ENCODE results near the gene EVC2. TPM values are rescaled to one million over a fixed set of nuclear protein-coding genes. Genes with fewer than 3 reads are reported as not detected.

EVC2 gene
- total RNA-seq, 5 donors from 2014 or later (not counting 1 experiment from before 2014, with no cell fraction given): 1.1 to 2.9 (median 1.8) TPM

- WGBS (ENCODE audit: insufficient coverage): 57% methylated on average over 1 of the region's 2 CpGs
Measured at GRCh38 chr4:5572114-5572513, 136.2 kb downstream of the EVC2 start.

GRCh38 chr4:5571646-5572045, 136.7 kb downstream of the EVC2 start:
- no peak for ATAC-seq (replicated peaks in 1 of 4)
- Mint-ChIP-seq H3K4me1 (no peaks in the 10 kb centered on the region), H3K27ac (no peak overlapping the region), H3K9me3 (peaks cover 0 to 3% (median 0%) of the 10 kb centered on the region in 3 donors), H3K27me3 (no peaks in the 10 kb centered on the region), H3K4me3 (no peak overlapping the region), H3K36me3 (peaks cover 3% of the 10 kb centered on the region)
- Histone ChIP-seq H3K9me3 (no peaks in the 10 kb centered on the region), H3K27ac (ENCODE audit: low read length) (no peak overlapping the region), H3K36me3 (ENCODE audit: control insufficient read depth in 2 of 2, extremely low read depth in 1 of 2, insufficient read depth in 1 of 2, low read length in 1 of 2) (no peaks in the 10 kb centered on the region), H3K4me1 (ENCODE audit: control insufficient read depth in 1 of 2, extremely low read depth in 1 of 2, insufficient read depth in 2 of 2, low read length in 2 of 2) (no peaks in the 10 kb centered on the region), H3K27me3 (replicated peaks in 1 of 2; ENCODE audit: control insufficient read depth in 2 of 2, extremely low read depth in 1 of 2, insufficient read depth in 2 of 2, low read length in 1 of 2) (peaks cover 0 to 3% of the 10 kb centered on the region in 2 experiments), H3K4me3 (ENCODE audit: control insufficient read depth in 1 of 2, extremely low read depth in 1 of 2, low read length in 1 of 2) (no peak overlapping the region)
- DNase-seq: no peak
- CTCF ChIA-PET: no interaction called here
- POLR2A ChIA-PET: no interaction called here
- 43% methylated on average over 3 of the region's 5 CpGs for WGBS (ENCODE audit: insufficient coverage)

More at GRCh38 chr4:5572114-5572513, 136.2 kb downstream of the EVC2 start:
- H3K4me1 ChIP-seq (ENCODE audit: control insufficient read depth in 1 of 2, extremely low read depth in 1 of 2, insufficient read depth in 2 of 2, low read length in 2 of 2): no peaks in the 10 kb centered on the region
- no peak overlapping the region for H3K27ac Mint-ChIP-seq
- peaks cover 0 to 3% of the 10 kb centered on the region in 2 experiments for H3K27me3 ChIP-seq (replicated peaks in 1 of 2; ENCODE audit: control insufficient read depth in 2 of 2, extremely low read depth in 1 of 2, insufficient read depth in 2 of 2, low read length in 1 of 2)
- CTCF ChIA-PET: no interaction called here
- H3K27ac ChIP-seq (ENCODE audit: low read length): no peak overlapping the region
- no peak overlapping the region for H3K4me3 ChIP-seq (ENCODE audit: control insufficient read depth in 1 of 2, extremely low read depth in 1 of 2, low read length in 1 of 2)
- H3K4me1 Mint-ChIP-seq: no peaks in the 10 kb centered on the region
- H3K9me3 ChIP-seq: no peaks in the 10 kb centered on the region
- POLR2A ChIA-PET: no interaction called here
- ATAC-seq (replicated peaks in 1 of 4) (no peak), DNase-seq (no peak)
- peaks cover 0 to 3% (median 0%) of the 10 kb centered on the region in 3 donors for H3K9me3 Mint-ChIP-seq
- no peaks in the 10 kb centered on the region for H3K36me3 ChIP-seq (ENCODE audit: control insufficient read depth in 2 of 2, extremely low read depth in 1 of 2, insufficient read depth in 1 of 2, low read length in 1 of 2)
- no peak overlapping the region for H3K4me3 Mint-ChIP-seq
- H3K27me3 Mint-ChIP-seq: no peaks in the 10 kb centered on the region
- peaks cover 3% of the 10 kb centered on the region for H3K36me3 Mint-ChIP-seq

- Histone ChIP-seq H3K27me3 (replicated peaks in 1 of 2; ENCODE audit: control insufficient read depth in 2 of 2, extremely low read depth in 1 of 2, insufficient read depth in 2 of 2, low read length in 1 of 2) (peaks cover 0 to 5% of the 10 kb centered on the region in 2 experiments), H3K36me3 (ENCODE audit: control insufficient read depth in 2 of 2, extremely low read depth in 1 of 2, insufficient read depth in 1 of 2, low read length in 1 of 2) (no peaks in the 10 kb centered on the region), H3K4me3 (ENCODE audit: control insufficient read depth in 1 of 2, extremely low read depth in 1 of 2, low read length in 1 of 2) (no peak overlapping the region), H3K4me1 (ENCODE audit: control insufficient read depth in 1 of 2, extremely low read depth in 1 of 2, insufficient read depth in 2 of 2, low read length in 2 of 2) (no peaks in the 10 kb centered on the region), H3K9me3 (no peaks in the 10 kb centered on the region), H3K27ac (ENCODE audit: low read length) (no peak overlapping the region)
- no peaks in the 10 kb centered on the region for H3K4me1 Mint-ChIP-seq
- no peak overlapping the region for H3K27ac Mint-ChIP-seq
- ATAC-seq (replicated peaks in 1 of 4) (no peak), DNase-seq (no peak)
- CTCF ChIA-PET: no interaction called here
- no peak overlapping the region for H3K4me3 Mint-ChIP-seq
- WGBS (ENCODE audit: insufficient coverage): 86% methylated on average over 5 of the region's 5 CpGs
- no peaks in the 10 kb centered on the region for H3K27me3 Mint-ChIP-seq
- H3K9me3 Mint-ChIP-seq: peaks cover 0 to 3% (median 0%) of the 10 kb centered on the region in 3 donors
- POLR2A ChIA-PET: no interaction called here
- H3K36me3 Mint-ChIP-seq: peaks cover 3% of the 10 kb centered on the region
Measured at GRCh38 chr4:5569451-5569850, 138.9 kb downstream of the EVC2 start.

GRCh38 chr4:5568931-5569330, 139.4 kb downstream of the EVC2 start:
- Histone ChIP-seq H3K4me1 (ENCODE audit: control insufficient read depth in 1 of 2, extremely low read depth in 1 of 2, insufficient read depth in 2 of 2, low read length in 2 of 2) (no peaks in the 10 kb centered on the region), H3K9me3 (no peaks in the 10 kb centered on the region), H3K27me3 (replicated peaks in 1 of 2; ENCODE audit: control insufficient read depth in 2 of 2, extremely low read depth in 1 of 2, insufficient read depth in 2 of 2, low read length in 1 of 2) (peaks cover 0 to 5% of the 10 kb centered on the region in 2 experiments), H3K4me3 (ENCODE audit: control insufficient read depth in 1 of 2, extremely low read depth in 1 of 2, low read length in 1 of 2) (no peak overlapping the region), H3K27ac (ENCODE audit: low read length) (no peak overlapping the region), H3K36me3 (ENCODE audit: control insufficient read depth in 2 of 2, extremely low read depth in 1 of 2, insufficient read depth in 1 of 2, low read length in 1 of 2) (no peaks in the 10 kb centered on the region)
- 93% methylated on average over 6 of the region's 6 CpGs for WGBS (ENCODE audit: insufficient coverage)
- DNase-seq (no peak), ATAC-seq (replicated peaks in 1 of 4) (no peak)
- peaks cover 3% of the 10 kb centered on the region for H3K36me3 Mint-ChIP-seq
- no peak overlapping the region for H3K4me3 Mint-ChIP-seq
- H3K27ac Mint-ChIP-seq: no peak overlapping the region
- ChIA-PET POLR2A (no interaction called here), CTCF (no interaction called here)
- H3K9me3 Mint-ChIP-seq: peaks cover 0 to 3% (median 0%) of the 10 kb centered on the region in 3 donors
- no peaks in the 10 kb centered on the region for H3K4me1 Mint-ChIP-seq
- H3K27me3 Mint-ChIP-seq: no peaks in the 10 kb centered on the region

- DNase-seq (no peak), ATAC-seq (replicated peaks in 1 of 4) (no peak)
- no peak overlapping the region for H3K4me3 ChIP-seq (ENCODE audit: control insufficient read depth in 1 of 2, extremely low read depth in 1 of 2, low read length in 1 of 2)
- H3K27me3 Mint-ChIP-seq: no peaks in the 10 kb centered on the region
- H3K4me3 Mint-ChIP-seq: no peak overlapping the region
- peaks cover 0 to 3% (median 0%) of the 10 kb centered on the region in 3 donors for H3K9me3 Mint-ChIP-seq
- H3K36me3 ChIP-seq (ENCODE audit: control insufficient read depth in 2 of 2, extremely low read depth in 1 of 2, insufficient read depth in 1 of 2, low read length in 1 of 2): no peaks in the 10 kb centered on the region
- H3K27ac Mint-ChIP-seq: no peak overlapping the region
- H3K36me3 Mint-ChIP-seq: peaks cover 3% of the 10 kb centered on the region
- CTCF ChIA-PET: no interaction called here
- no peaks in the 10 kb centered on the region for H3K4me1 Mint-ChIP-seq
- no peaks in the 10 kb centered on the region for H3K4me1 ChIP-seq (ENCODE audit: control insufficient read depth in 1 of 2, extremely low read depth in 1 of 2, insufficient read depth in 2 of 2, low read length in 2 of 2)
- 98% methylated on average over 12 of the region's 20 CpGs for WGBS (ENCODE audit: insufficient coverage)
- peaks cover 0 to 5% of the 10 kb centered on the region in 2 experiments for H3K27me3 ChIP-seq (replicated peaks in 1 of 2; ENCODE audit: control insufficient read depth in 2 of 2, extremely low read depth in 1 of 2, insufficient read depth in 2 of 2, low read length in 1 of 2)
- H3K9me3 ChIP-seq: no peaks in the 10 kb centered on the region
- POLR2A ChIA-PET: no interaction called here
- H3K27ac ChIP-seq (ENCODE audit: low read length): no peak overlapping the region
Measured at GRCh38 chr4:5568336-5568735, 140.0 kb downstream of the EVC2 start.

- Histone ChIP-seq H3K27ac (ENCODE audit: low read length) (no peak overlapping the region), H3K4me1 (ENCODE audit: control insufficient read depth in 1 of 2, extremely low read depth in 1 of 2, insufficient read depth in 2 of 2, low read length in 2 of 2) (no peaks in the 10 kb centered on the region), H3K9me3 (no peaks in the 10 kb centered on the region), H3K4me3 (ENCODE audit: control insufficient read depth in 1 of 2, extremely low read depth in 1 of 2, low read length in 1 of 2) (no peak overlapping the region), H3K36me3 (ENCODE audit: control insufficient read depth in 2 of 2, extremely low read depth in 1 of 2, insufficient read depth in 1 of 2, low read length in 1 of 2) (no peaks in the 10 kb centered on the region), H3K27me3 (replicated peaks in 1 of 2; ENCODE audit: control insufficient read depth in 2 of 2, extremely low read depth in 1 of 2, insufficient read depth in 2 of 2, low read length in 1 of 2) (peaks cover 0 to 5% of the 10 kb centered on the region in 2 experiments)
- CTCF ChIA-PET: no interaction called here
- Mint-ChIP-seq H3K9me3 (peaks cover 0 to 3% (median 0%) of the 10 kb centered on the region in 3 donors), H3K36me3 (peaks cover 3% of the 10 kb centered on the region), H3K27ac (no peak overlapping the region), H3K4me1 (no peaks in the 10 kb centered on the region), H3K27me3 (no peaks in the 10 kb centered on the region), H3K4me3 (no peak overlapping the region)
- ATAC-seq (replicated peaks in 1 of 4) (no peak), DNase-seq (no peak)
- WGBS (ENCODE audit: insufficient coverage): 55% methylated on average over 4 of the region's 7 CpGs
- POLR2A ChIA-PET: no interaction called here
Measured at GRCh38 chr4:5566991-5567390, 141.4 kb downstream of the EVC2 start.

GRCh38 chr4:5566526-5566925, 141.8 kb downstream of the EVC2 start:
- no peak overlapping the region for H3K4me3 ChIP-seq (ENCODE audit: control insufficient read depth in 1 of 2, extremely low read depth in 1 of 2, low read length in 1 of 2)
- no peak overlapping the region for H3K27ac Mint-ChIP-seq
- ATAC-seq (replicated peaks in 1 of 4) (no peak), DNase-seq (no peak)
- no peaks in the 10 kb centered on the region for H3K36me3 ChIP-seq (ENCODE audit: control insufficient read depth in 2 of 2, extremely low read depth in 1 of 2, insufficient read depth in 1 of 2, low read length in 1 of 2)
- H3K27ac ChIP-seq (ENCODE audit: low read length): no peak overlapping the region
- no peaks in the 10 kb centered on the region for H3K9me3 ChIP-seq
- peaks cover 3% of the 10 kb centered on the region for H3K36me3 Mint-ChIP-seq
- peaks cover 0 to 5% of the 10 kb centered on the region in 2 experiments for H3K27me3 ChIP-seq (replicated peaks in 1 of 2; ENCODE audit: control insufficient read depth in 2 of 2, extremely low read depth in 1 of 2, insufficient read depth in 2 of 2, low read length in 1 of 2)
- ChIA-PET POLR2A (no interaction called here), CTCF (no interaction called here)
- no peak overlapping the region for H3K4me3 Mint-ChIP-seq
- WGBS (ENCODE audit: insufficient coverage): 68% methylated on average over 2 of the region's 6 CpGs
- peaks cover 0 to 3% (median 0%) of the 10 kb centered on the region in 3 donors for H3K9me3 Mint-ChIP-seq
- H3K27me3 Mint-ChIP-seq: no peaks in the 10 kb centered on the region
- H3K4me1 ChIP-seq (ENCODE audit: control insufficient read depth in 1 of 2, extremely low read depth in 1 of 2, insufficient read depth in 2 of 2, low read length in 2 of 2): no peaks in the 10 kb centered on the region
- H3K4me1 Mint-ChIP-seq: no peaks in the 10 kb centered on the region
